GM21381 (cell line): ENCODE data around the gene MGP.

Source experiments
- ATAC-seq: cut with Tn5 transposase; IDR thresholded peaks from one replicate; pipeline ENCODE4 v1.9.1; 2021; ENCODE audit warnings: mild to moderate bottlenecking, moderate library complexity; ENCODE audit not compliant: unreplicated experiment

The MGP gene

GRCh38 chr12:14833336-14833735 lies 52.3 kb downstream of the MGP start:
- ATAC-seq, result no peak
